H9 (cell line): ENCODE measurements around the gene SETBP1. TPM values are rescaled to one million over a fixed set of nuclear protein-coding genes. Genes with fewer than 3 reads are reported as not detected.

Source experiments
- DNase-seq: peaks from one replicate; pipeline ENCODE4 v3.0.0-alpha.2; 2017
- H2AFZ ChIP-seq: one replicate; pipeline ENCODE4 v1.6.1; 2013; ENCODE audit warnings: mild to moderate bottlenecking, low read length, control low read depth, moderate library complexity
- H2AK5ac ChIP-seq: 2 replicates; pipeline ENCODE4 v1.6.1; 2013; ENCODE audit warnings: low read length, control low read depth, mixed read lengths; ENCODE audit not compliant: insufficient read length
- H2BK120ac ChIP-seq: one replicate; pipeline ENCODE4 v1.6.1; 2013; ENCODE audit warnings: low read depth, mild to moderate bottlenecking, low read length, control low read depth, inconsistent platforms; ENCODE audit not compliant: poor library complexity, severe bottlenecking
- H2BK12ac ChIP-seq: 2 replicates; pipeline ENCODE4 v1.6.1; 2013; ENCODE audit warnings: low read length, control low read depth, mixed read lengths, low read depth; ENCODE audit not compliant: insufficient read length
- H2BK15ac ChIP-seq: 2 replicates; pipeline ENCODE4 v1.6.1; 2013; ENCODE audit warnings: low read depth, low read length, control low read depth
- H2BK20ac ChIP-seq: one replicate; pipeline ENCODE4 v1.6.1; 2013; ENCODE audit warnings: low read depth, mild to moderate bottlenecking, low read length, control low read depth, inconsistent platforms; ENCODE audit not compliant: poor library complexity, severe bottlenecking
- H2BK5ac ChIP-seq: 2 replicates; pipeline ENCODE4 v1.6.1; 2013; ENCODE audit warnings: low read length, control low read depth, mixed read lengths; ENCODE audit not compliant: insufficient read length
- H3K14ac ChIP-seq: 2 replicates; pipeline ENCODE4 v1.6.1; 2013; ENCODE audit warnings: low read length, control low read depth; ENCODE audit not compliant: insufficient read depth
- H3K18ac ChIP-seq: 2 replicates; pipeline ENCODE4 v1.6.1; 2013; ENCODE audit warnings: low read depth, mild to moderate bottlenecking, mixed read lengths, low read length, control low read depth; ENCODE audit not compliant: insufficient read length
- H3K23ac ChIP-seq: 2 replicates; pipeline ENCODE4 v1.6.1; 2013; ENCODE audit warnings: low read length, control low read depth, mixed read lengths, low read depth; ENCODE audit not compliant: insufficient read length
- H3K23me2 ChIP-seq: 2 replicates; pipeline ENCODE4 v1.6.1; 2013; ENCODE audit warnings: low read depth, mild to moderate bottlenecking, mixed read lengths, low read length, control low read depth; ENCODE audit not compliant: insufficient read length, poor library complexity, severe bottlenecking
- H3K27ac ChIP-seq: 2 replicates; pipeline ENCODE4 v1.5.1; 2013; ENCODE audit warnings: low read length, control low read depth, mixed read lengths, low read depth; ENCODE audit not compliant: insufficient read length
- H3K27me3 ChIP-seq: 2 replicates; pipeline ENCODE4 v1.6.1; 2013; ENCODE audit warnings: low read length, control low read depth, inconsistent platforms; ENCODE audit not compliant: insufficient read depth
- H3K4ac ChIP-seq: 2 replicates; pipeline ENCODE4 v1.6.1; 2013; ENCODE audit warnings: low read depth, mild to moderate bottlenecking, control low read depth, inconsistent platforms, low read length, moderate library complexity
- H3K4me1 ChIP-seq: 2 replicates; pipeline ENCODE4 v1.6.1; 2013; ENCODE audit warnings: low read length, control low read depth, inconsistent platforms; ENCODE audit not compliant: insufficient read depth
- H3K4me2 ChIP-seq: 2 replicates; pipeline ENCODE4 v1.6.1; 2013; ENCODE audit warnings: low read length, control low read depth, mixed read lengths; ENCODE audit not compliant: insufficient read length, insufficient read depth
- H3K56ac ChIP-seq: 2 replicates; pipeline ENCODE4 v1.6.1; 2013; ENCODE audit warnings: low read depth, mild to moderate bottlenecking, mixed read lengths, low read length, control low read depth; ENCODE audit not compliant: insufficient read length
- H3K79me1 ChIP-seq: 2 replicates; pipeline ENCODE4 v1.6.1; 2013; ENCODE audit warnings: low read depth, mild to moderate bottlenecking, moderate library complexity, low read length, control low read depth, inconsistent platforms; ENCODE audit not compliant: insufficient read depth, poor library complexity, severe bottlenecking
- H3K79me2 ChIP-seq: 2 replicates; pipeline ENCODE4 v1.6.1; 2013; ENCODE audit warnings: low read length, control low read depth, inconsistent platforms; ENCODE audit not compliant: insufficient read depth
- H3K9ac ChIP-seq: 2 replicates; pipeline ENCODE4 v1.6.1; 2013; ENCODE audit warnings: low read length, control low read depth, mixed read lengths; ENCODE audit not compliant: insufficient read length; ENCODE audit errors: extremely low read depth
- H3K9me3 ChIP-seq: one replicate; pipeline ENCODE4 v1.6.1; 2013; ENCODE audit warnings: low read depth, low read length, inconsistent platforms; ENCODE audit not compliant: control insufficient read depth
- H3T11ph ChIP-seq: one replicate; pipeline ENCODE4 v1.6.1; 2013; ENCODE audit warnings: mild to moderate bottlenecking, low read length, control low read depth, inconsistent platforms
- H4K20me1 ChIP-seq: one replicate; pipeline ENCODE4 v1.6.1; 2013; ENCODE audit not compliant: control insufficient read depth, insufficient read length, insufficient read depth
- H4K5ac ChIP-seq: 2 replicates; pipeline ENCODE4 v1.6.1; 2013; ENCODE audit warnings: low read depth, mild to moderate bottlenecking, mixed read lengths, low read length, control low read depth; ENCODE audit not compliant: insufficient read length
- H4K8ac ChIP-seq: replicated peaks from 2 replicates; pipeline ENCODE4 v1.6.1; 2013; ENCODE audit warnings: low read length, control low read depth, mixed read lengths, low read depth; ENCODE audit not compliant: insufficient read length
- H4K91ac ChIP-seq: 2 replicates; pipeline ENCODE4 v1.6.1; 2013; ENCODE audit warnings: low read depth, mild to moderate bottlenecking, moderate library complexity, mixed read lengths, low read length, control low read depth; ENCODE audit not compliant: insufficient read length
- H3K27ac Mint-ChIP-seq, 3 experiments: 2 replicates in 2 of 3; 3 replicates in 1 of 3; pipeline ENCODE4 v1.8.0; 2020 to 2021; ENCODE audit warnings: mixed read lengths in 3 of 3, mild to moderate bottlenecking in 1 of 3, moderate library complexity in 1 of 3
- H3K27me3 Mint-ChIP-seq: 2 replicates; pipeline ENCODE4 v1.8.0; 2021; ENCODE audit warnings: low read depth, mild to moderate bottlenecking, moderate library complexity, mixed read lengths
- H3K36me3 Mint-ChIP-seq, 3 experiments: 2 replicates in 2 of 3; 3 replicates in 1 of 3; pipeline ENCODE4 v1.8.0; 2020 to 2021; ENCODE audit warnings: low read depth in 3 of 3, mixed read lengths in 3 of 3; ENCODE audit not compliant: insufficient read depth in 1 of 3
- H3K4me1 Mint-ChIP-seq, 2 experiments: 2 replicates each; pipeline ENCODE4 v1.8.0; 2020; ENCODE audit warnings: mixed read lengths in 2 of 2
- H3K4me3 Mint-ChIP-seq, 2 experiments: 2 replicates in 1 of 2; 3 replicates in 1 of 2; pipeline ENCODE4 v1.8.0; 2020 to 2021; ENCODE audit warnings: mild to moderate bottlenecking in 2 of 2, mixed read lengths in 2 of 2, moderate library complexity in 1 of 2
- H3K9me3 Mint-ChIP-seq, 2 experiments: 2 replicates in 1 of 2; 3 replicates in 1 of 2; pipeline ENCODE4 v1.8.0; 2020; ENCODE audit warnings: mild to moderate bottlenecking in 2 of 2, mixed read lengths in 2 of 2, moderate library complexity in 1 of 2
- WGBS: extraction: QIAGEN DNeasy Blood & Tissue Kit; methylation state at CpG from one replicate; pipeline ENCODE4 v1.1.7; 2013; ENCODE audit warnings: missing lambda C conversion rate, low lambda C conversion rate, mixed read lengths; ENCODE audit not compliant: insufficient read length; ENCODE audit errors: extremely low coverage; 5-methylcytosine and 5-hydroxymethylcytosine counted together
- total RNA-seq: library from RNA; stranded (reverse); gene quantifications from 2 replicates; pipeline ENCODE4 v1.2.1, GENCODE V29; 2021
- TF ChIP-seq, protein P1 (sequence below): fragments of 200-600 bp; sonication (generic); conservative IDR thresholded peaks from 3 replicates; pipeline ENCODE4 v1.8.0; 2021; ENCODE audit warnings: antibody characterized with exemption, mild to moderate bottlenecking

The SETBP1 gene
- total RNA-seq, 1 experiment from 2014 or later: 4.6 TPM

GRCh38 chr18:45066210-45066609 lies 385.5 kb downstream of the SETBP1 start:
- Histone ChIP-seq H3K27ac (no peak overlapping the region), H2BK15ac (no peak overlapping the region), H3K9me3 (no peaks in the 10 kb centered on the region), H3K4me1 (no peaks in the 10 kb centered on the region), H3K27me3 (no peaks in the 10 kb centered on the region), H3K56ac (no peak overlapping the region), H2AFZ (no peak overlapping the region), H2BK120ac (no peak overlapping the region), H4K8ac (no peak overlapping the region), H2BK20ac (no peak overlapping the region), H3K4ac (no peak overlapping the region), H2BK12ac (no peak overlapping the region), H2AK5ac (no peak overlapping the region), H3T11ph (no peak overlapping the region), H3K18ac (no peak overlapping the region), H3K79me1 (no peaks in the 10 kb centered on the region), H2BK5ac (no peak overlapping the region), H3K4me2 (no peak overlapping the region), H3K14ac (no peak overlapping the region), H3K23ac (no peak overlapping the region), H4K20me1 (no peaks in the 10 kb centered on the region), H4K5ac (no peak overlapping the region), H4K91ac (no peak overlapping the region), H3K79me2 (no peaks in the 10 kb centered on the region), H3K9ac (no peak overlapping the region), H3K23me2 (no peaks in the 10 kb centered on the region)
- peaks cover 2 to 9% (median 5%) of the 10 kb centered on the region in 3 experiments; a peak in 3 of 7 replicates for H3K36me3 Mint-ChIP-seq
- TF ChIP-seq, protein P1, sequence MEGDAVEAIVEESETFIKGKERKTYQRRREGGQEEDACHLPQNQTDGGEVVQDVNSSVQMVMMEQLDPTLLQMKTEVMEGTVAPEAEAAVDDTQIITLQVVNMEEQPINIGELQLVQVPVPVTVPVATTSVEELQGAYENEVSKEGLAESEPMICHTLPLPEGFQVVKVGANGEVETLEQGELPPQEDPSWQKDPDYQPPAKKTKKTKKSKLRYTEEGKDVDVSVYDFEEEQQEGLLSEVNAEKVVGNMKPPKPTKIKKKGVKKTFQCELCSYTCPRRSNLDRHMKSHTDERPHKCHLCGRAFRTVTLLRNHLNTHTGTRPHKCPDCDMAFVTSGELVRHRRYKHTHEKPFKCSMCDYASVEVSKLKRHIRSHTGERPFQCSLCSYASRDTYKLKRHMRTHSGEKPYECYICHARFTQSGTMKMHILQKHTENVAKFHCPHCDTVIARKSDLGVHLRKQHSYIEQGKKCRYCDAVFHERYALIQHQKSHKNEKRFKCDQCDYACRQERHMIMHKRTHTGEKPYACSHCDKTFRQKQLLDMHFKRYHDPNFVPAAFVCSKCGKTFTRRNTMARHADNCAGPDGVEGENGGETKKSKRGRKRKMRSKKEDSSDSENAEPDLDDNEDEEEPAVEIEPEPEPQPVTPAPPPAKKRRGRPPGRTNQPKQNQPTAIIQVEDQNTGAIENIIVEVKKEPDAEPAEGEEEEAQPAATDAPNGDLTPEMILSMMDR: no peak
- DNase-seq: no peak
- no peaks in the 10 kb centered on the region for H3K9me3 Mint-ChIP-seq
- H3K27ac Mint-ChIP-seq: no peak overlapping the region
- no peaks in the 10 kb centered on the region for H3K4me1 Mint-ChIP-seq
- WGBS: no CpG with 5 or more reads among the region's 4 CpGs
- H3K4me3 Mint-ChIP-seq: no peak overlapping the region
- H3K27me3 Mint-ChIP-seq: no peaks in the 10 kb centered on the region; the same call in 1 of the 2 replicates
